ENCODE results near the gene BPI. TPM values are rescaled to one million over a fixed set of nuclear protein-coding genes. Genes with fewer than 3 reads are reported as not detected.
A peak's percentile ranks its signal among the peaks of the same experiment; 100 is the strongest.

BPI gene
- total RNA-seq, 2 donors from 2014 or later, result not detected

DNA sequence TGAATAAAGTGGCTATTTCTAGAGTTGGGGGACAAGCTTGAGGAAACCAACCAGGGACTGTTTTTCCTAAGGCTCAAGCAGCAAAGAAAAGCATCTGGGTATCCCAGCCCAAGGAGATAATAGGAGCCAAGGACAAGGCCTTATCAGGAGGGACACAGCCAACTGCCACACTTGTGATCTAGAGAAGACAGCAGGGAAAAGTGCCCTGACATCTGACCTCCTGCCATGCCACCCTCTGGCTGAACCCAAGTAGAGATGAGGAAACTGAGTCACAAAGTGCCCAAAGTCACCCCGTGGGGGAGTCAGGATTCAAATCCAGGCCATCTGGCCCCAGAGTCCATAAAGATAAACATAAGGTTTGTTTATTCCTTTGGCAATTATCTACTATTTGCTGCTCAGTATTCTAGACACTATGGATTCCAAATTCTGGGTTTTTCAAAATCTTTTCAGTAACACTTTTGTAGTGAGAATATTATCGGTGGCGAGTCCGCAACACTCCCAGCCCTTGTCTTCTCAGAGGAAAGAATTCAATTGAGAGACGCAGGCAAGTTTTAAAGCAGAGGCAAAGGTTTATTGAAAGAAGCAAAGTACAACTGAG, 38.9 kb downstream of the BPI start:
- Mint-ChIP-seq H3K9me3 (peaks cover 5% of the 10 kb centered on the region), H3K27me3 (peaks cover 7% of the 10 kb centered on the region), H3K27ac (no peak overlapping the region), H3K4me3 (no peak overlapping the region), H3K4me1 (no peaks in the 10 kb centered on the region), H3K36me3 (ENCODE audit: low read depth) (no peaks in the 10 kb centered on the region)
- ATAC-seq (replicated peaks), result no peak

DNA sequence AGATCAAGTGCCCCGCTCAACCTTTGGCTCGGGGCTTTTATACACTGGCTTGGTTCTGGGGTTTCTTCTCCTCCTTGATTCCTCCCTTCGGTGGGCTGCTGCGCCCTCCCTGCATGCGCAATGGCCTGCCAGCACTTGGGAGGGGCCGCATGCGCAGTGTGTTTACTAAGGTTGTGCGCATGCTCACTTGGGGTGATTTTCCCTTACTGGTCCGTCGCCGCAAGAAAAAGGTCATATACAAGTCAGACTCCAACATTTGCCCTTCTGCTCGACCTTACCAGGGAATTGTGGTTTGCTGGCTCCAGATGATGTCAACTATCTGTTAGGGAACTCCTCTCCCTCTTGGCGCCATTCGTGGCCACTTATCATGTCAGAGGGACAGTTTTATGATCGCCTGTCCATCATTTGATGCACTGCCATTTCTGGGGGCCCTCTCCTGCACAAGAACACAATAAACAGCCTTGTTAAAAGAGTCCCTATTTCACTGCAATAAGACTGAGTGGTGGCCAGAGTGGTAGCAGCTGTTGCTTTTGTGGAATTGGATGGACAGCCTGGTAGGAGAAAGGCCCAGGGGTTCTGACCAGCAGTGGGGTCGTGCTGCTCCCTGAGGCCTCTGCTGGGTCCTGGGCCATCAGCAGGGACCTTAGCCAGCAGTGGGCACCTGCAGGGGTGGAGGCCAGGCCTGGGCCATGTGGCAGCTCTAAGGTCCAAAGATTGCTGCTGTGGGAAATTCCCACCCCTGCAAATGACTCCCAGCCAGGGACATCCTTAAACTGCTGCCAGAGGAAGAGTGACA, 39.6 kb downstream of the BPI start:
- peaks cover 3% of the 10 kb centered on the region for H3K27me3 Mint-ChIP-seq
- ATAC-seq (replicated peaks), result no peak
- H3K9me3 Mint-ChIP-seq, result no peaks in the 10 kb centered on the region
- H3K4me3 Mint-ChIP-seq, result no peak overlapping the region
- H3K36me3 Mint-ChIP-seq (ENCODE audit: low read depth), result no peaks in the 10 kb centered on the region
- no peaks in the 10 kb centered on the region for H3K4me1 Mint-ChIP-seq
- H3K27ac Mint-ChIP-seq, result no peak overlapping the region

DNA sequence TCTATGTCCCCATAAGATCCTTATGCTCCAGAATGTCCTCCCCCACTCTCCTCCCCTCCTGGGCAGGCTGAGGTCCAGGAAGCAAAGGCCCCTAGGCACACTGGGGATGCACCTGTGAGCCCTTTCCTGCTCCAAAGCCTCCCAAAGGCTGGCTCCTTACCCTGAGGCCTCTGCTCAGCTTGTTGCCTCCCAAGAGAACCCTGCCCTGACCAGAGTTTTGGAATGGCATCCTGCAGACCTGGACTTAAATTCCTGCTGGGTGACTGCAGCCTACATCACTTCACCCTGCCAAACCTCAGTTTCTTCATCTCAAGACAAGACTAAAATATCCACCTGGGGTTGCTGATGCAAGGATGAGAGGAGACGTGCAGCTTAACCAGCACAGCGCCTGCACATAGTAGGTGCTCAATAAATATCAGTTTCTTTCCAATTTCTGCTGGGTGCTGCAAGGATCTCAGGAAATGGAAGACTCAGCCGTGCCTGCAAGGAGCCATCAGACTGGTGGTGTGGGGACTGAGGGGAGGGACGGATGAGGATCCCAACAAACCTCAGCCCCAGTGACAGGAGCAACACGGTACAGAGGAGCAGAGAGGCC, 40.2 kb downstream of the BPI start:
- H3K27me3 Mint-ChIP-seq, result peaks cover 3% of the 10 kb centered on the region
- ATAC-seq (replicated peaks), result no peak
- no peak overlapping the region for H3K27ac Mint-ChIP-seq
- no peaks in the 10 kb centered on the region for H3K36me3 Mint-ChIP-seq (ENCODE audit: low read depth)
- no peak overlapping the region for H3K4me3 Mint-ChIP-seq
- H3K9me3 Mint-ChIP-seq, result no peaks in the 10 kb centered on the region
- H3K4me1 Mint-ChIP-seq, result no peaks in the 10 kb centered on the region

DNA sequence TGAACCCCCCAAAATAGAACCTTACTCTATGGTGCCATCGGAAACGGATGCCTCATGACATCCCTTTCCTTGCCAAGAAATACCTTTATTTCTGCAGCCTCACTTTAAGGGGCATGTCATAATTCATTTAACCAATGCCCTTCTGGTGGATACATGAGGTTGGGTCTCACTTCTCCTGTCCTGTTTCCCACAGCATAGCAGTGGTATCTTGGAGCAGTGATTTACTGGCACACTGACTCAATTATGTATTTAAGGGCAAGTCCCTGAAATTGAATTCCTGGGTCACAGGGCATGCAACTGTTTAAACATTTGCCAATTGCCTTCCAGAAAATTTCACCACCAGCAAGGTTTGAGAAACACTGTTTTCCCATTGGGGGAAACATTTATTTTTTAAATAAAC, 41.7 kb downstream of the BPI start:
- Mint-ChIP-seq H3K36me3 (ENCODE audit: low read depth) (no peaks in the 10 kb centered on the region), H3K27ac (no peak overlapping the region), H3K9me3 (no peaks in the 10 kb centered on the region), H3K4me3 (no peak overlapping the region), H3K27me3 (peaks cover 3% of the 10 kb centered on the region), H3K4me1 (no peaks in the 10 kb centered on the region)
- no peak for ATAC-seq (replicated peaks)

DNA sequence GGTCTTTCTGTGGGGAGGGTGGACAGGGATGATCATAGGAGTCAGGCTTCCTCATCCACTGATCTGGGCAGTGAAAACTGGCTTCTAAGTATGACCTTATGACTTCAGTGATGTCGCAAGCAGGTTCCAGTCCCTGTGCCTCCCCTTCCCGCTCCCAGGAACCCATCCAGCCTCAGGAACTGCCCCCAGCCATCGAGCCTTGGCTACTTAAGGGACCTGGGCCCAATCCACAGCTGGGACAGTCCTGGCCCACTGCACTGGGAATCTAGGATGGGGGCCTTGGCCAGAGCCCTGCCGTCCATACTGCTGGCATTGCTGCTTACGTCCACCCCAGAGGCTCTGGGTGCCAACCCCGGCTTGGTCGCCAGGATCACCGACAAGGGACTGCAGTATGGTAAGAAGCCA, 42.3 kb downstream of the BPI start, which contains the start of gene LBP:
Gene LBP, plus strand, starts transcription at position 236 of the 405 bp plus-strand sequence. Its CDS starts 35 bp downstream, at position 271.
- H3K4me3 Mint-ChIP-seq, result no peak within 1 kb of the TSS
- no peaks in the 10 kb centered on the region for H3K36me3 Mint-ChIP-seq (ENCODE audit: low read depth)
- no peaks in the 10 kb centered on the region for H3K9me3 Mint-ChIP-seq
- no peaks in the 10 kb centered on the region for H3K4me1 Mint-ChIP-seq
- H3K27ac Mint-ChIP-seq, result no peak within 1 kb of the TSS
- H3K27me3 Mint-ChIP-seq, result no peaks in the 10 kb centered on the region
- ATAC-seq (replicated peaks), result no peak

DNA sequence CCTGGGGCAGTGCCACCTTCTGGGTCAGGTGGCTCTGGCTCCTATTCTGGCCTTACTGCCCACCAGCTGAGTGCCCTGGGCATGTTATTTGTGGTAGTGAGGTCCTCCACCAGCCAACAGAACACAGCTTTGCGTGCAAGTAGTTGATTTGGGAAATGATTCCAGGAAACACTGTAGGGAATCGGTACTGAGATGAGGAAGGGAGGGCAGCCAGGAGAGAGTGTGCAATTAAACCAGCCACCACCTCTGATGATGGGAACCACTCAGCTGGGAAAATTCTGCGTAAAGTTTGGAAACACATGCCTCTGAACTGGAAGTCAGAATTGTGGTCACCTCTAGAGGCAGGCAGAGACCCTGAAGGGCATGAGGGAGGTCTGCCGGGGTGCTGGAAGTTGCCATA, 42.8 kb downstream of the BPI start:
- Mint-ChIP-seq H3K4me3 (no peak overlapping the region), H3K27me3 (no peaks in the 10 kb centered on the region), H3K27ac (no peak overlapping the region), H3K36me3 (ENCODE audit: low read depth) (no peaks in the 10 kb centered on the region), H3K4me1 (no peaks in the 10 kb centered on the region), H3K9me3 (no peaks in the 10 kb centered on the region)
- no peak for ATAC-seq (replicated peaks)

DNA sequence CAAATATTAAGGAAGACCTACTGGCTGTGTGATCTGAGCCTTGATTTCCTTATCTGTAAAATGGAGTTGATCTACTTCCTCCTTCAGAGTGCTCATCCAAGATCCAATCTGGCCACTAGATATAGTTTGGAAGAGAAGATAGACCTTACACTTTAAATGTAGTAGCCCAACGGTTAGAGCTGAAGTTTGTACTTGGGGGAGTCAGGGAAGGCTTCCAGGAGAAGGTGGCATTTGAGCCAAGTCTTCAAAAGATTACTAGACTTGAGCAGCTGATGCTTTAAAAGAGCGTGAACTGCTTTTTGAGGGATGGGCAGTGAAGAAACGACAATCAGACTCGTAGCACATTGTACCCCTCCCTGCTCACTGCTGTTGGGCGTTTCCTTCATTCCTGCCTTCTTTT, 45.9 kb downstream of the BPI start:
- no peak overlapping the region for H3K27ac Mint-ChIP-seq
- H3K27me3 Mint-ChIP-seq, result no peaks in the 10 kb centered on the region
- no peaks in the 10 kb centered on the region for H3K9me3 Mint-ChIP-seq
- no peaks in the 10 kb centered on the region for H3K4me1 Mint-ChIP-seq
- no peak for ATAC-seq (replicated peaks)
- H3K36me3 Mint-ChIP-seq (ENCODE audit: low read depth), result no peaks in the 10 kb centered on the region
- H3K4me3 Mint-ChIP-seq, result no peak overlapping the region

DNA sequence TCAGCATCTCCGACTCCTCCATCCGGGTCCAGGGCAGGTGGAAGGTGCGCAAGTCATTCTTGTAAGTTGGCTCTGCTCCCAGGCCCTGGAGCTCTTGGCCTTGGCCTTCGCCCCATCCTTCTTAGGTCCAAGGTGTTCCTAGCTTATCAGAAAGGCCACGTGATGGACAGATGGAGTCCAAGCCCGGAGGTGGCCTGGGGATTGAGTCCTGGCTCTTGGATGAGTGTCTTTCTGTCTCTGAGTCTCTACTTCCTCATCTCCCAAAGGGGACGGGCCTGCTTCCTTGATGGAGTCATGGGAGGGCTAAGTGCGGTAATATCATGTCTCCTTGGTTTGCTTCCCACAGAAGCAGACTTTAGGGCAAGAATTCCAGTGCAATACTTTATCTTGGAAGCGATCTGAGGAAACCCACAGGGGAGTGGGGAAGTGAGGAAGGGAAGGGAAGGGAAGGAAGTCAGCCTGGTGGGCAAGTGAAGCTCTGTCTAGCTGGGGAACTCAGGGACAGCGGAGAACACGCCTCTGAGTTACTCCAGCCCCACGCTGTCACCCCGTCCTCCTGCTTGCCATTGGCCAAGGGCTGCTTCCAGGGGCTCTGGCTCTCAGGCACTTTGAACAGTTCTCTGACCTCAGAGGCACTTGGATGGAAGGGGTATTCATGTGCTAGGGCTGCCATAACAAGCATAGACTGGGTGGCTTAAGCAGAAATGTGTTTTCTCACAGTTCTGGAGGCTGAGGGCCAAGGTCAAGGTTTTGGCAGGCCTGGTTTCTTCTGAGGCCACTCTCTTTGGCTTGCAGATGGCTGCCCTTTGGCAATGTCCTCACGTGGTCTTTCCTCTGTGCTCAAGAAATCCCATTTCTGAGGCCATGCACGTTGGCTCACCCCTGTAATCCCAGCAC, 47.2 kb downstream of the BPI start:
- Mint-ChIP-seq H3K4me3 (no peak overlapping the region), H3K27ac (no peak overlapping the region), H3K9me3 (no peaks in the 10 kb centered on the region), H3K36me3 (ENCODE audit: low read depth) (no peaks in the 10 kb centered on the region), H3K27me3 (no peaks in the 10 kb centered on the region), H3K4me1 (no peaks in the 10 kb centered on the region)
- ATAC-seq (replicated peaks), result no peak

DNA sequence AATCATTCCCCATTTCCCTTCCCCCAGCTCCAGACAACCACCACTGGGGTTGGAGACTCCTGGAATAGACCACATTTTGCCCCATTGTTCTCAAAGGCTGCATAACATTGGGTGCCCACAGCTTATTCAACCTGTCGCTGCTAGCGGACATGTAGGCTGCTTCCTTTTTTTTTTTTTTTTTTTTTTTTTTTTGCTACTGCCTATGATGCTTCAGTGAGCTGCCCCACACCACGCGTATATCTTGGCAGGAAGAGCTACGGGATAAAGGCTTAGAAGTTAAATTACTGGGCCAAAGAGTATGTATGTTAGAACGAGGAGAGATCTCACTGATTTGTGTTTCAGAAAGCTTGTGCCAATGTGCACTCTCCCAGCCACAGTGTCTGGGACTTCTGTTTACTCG, 49.4 kb downstream of the BPI start:
- no peaks in the 10 kb centered on the region for H3K27me3 Mint-ChIP-seq
- H3K9me3 Mint-ChIP-seq, result no peaks in the 10 kb centered on the region
- ATAC-seq (replicated peaks), result no peak
- no peak overlapping the region for H3K4me3 Mint-ChIP-seq
- no peaks in the 10 kb centered on the region for H3K4me1 Mint-ChIP-seq
- H3K27ac Mint-ChIP-seq, result no peak overlapping the region
- no peaks in the 10 kb centered on the region for H3K36me3 Mint-ChIP-seq (ENCODE audit: low read depth)

DNA sequence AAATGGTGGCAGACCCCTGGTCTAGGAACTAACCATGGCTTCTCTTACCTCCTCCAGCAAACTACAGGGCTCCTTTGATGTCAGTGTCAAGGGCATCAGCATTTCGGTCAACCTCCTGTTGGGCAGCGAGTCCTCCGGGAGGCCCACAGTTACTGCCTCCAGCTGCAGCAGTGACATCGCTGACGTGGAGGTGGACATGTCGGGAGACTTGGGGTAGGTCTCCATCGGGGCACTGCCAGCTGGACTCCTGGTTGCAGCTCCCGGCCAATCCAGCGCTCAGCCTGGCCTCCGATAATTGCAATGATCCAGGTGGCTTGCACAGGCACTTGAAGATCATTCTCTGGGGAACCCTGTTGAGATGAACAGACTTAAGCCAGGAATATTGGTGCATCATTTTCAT, 50.3 kb downstream of the BPI start:
- H3K9me3 Mint-ChIP-seq, result no peaks in the 10 kb centered on the region
- no peak overlapping the region for H3K4me3 Mint-ChIP-seq
- ATAC-seq (replicated peaks), result no peak
- H3K4me1 Mint-ChIP-seq, result no peaks in the 10 kb centered on the region
- H3K36me3 Mint-ChIP-seq (ENCODE audit: low read depth), result no peaks in the 10 kb centered on the region
- H3K27ac Mint-ChIP-seq, result no peak overlapping the region
- H3K27me3 Mint-ChIP-seq, result no peaks in the 10 kb centered on the region

DNA sequence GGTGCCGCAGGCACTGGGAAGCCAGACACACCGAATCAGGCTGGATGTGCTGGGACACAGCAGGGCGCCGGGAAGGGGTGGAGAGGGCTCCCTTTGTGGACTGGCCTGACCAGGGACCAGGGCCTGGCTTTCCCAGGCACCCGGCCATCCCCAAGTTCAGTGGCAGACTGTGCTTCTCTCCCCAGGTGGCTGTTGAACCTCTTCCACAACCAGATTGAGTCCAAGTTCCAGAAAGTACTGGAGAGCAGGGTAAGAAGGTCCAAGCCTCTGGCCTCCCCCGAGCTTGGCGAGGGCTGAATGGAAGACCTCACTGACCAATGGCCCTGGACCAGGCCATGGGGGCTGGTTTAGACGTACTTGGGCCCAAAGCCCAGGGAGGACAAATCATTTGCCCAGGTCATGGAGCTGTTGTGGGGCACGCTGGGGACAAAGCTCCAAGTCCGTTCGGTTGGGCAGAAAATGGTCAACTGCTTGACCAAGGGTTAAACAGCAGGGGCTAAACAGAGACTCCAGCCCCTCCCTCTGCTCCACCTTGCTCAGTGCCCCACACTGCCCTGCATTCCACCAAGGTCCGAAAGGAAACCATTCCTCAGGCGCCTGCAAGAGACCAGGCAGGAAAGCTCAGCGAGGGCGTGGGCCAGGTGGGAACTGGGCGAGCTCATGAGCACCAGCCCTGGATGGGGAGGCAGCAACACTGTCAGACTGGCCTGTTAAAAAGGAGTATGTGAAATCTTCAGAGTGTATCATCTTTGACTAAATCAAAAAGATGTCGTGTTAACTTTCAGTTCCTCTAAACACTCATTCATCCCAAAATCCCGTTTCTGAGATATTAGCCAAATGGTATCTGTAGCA, 51.4 kb downstream of the BPI start:
- no peaks in the 10 kb centered on the region for H3K27me3 Mint-ChIP-seq
- H3K27ac Mint-ChIP-seq, result no peak overlapping the region
- H3K9me3 Mint-ChIP-seq, result no peaks in the 10 kb centered on the region
- no peaks in the 10 kb centered on the region for H3K4me1 Mint-ChIP-seq
- H3K4me3 Mint-ChIP-seq, result no peak overlapping the region
- H3K36me3 Mint-ChIP-seq (ENCODE audit: low read depth), result no peaks in the 10 kb centered on the region
- ATAC-seq (replicated peaks), result peak; percentile 50

DNA sequence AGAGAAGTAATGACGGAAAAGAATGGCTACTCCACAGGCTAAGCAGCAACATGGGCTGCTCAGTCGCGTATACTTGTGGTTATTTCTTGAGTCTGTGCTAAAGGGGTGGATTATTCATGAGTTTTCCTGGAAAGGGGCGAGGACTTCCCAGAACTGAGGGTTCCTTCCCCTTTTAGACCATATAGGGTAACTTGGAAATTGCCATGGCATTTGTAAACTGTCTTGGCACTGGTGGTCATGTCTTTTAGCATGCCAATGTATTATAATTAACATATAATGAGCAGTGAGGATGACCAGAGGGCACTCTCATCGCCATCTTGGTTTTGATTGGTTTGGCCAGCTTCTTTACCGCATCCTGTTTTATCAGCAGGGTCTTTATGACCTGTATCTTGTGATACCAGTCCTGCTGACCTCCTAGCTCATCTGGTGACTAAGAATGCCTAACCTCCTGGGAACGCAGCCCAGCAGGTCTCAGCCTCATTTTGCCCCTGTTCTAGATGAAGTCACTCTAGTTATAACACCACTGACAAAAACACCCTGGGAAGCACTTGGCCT, 53.8 kb downstream of the BPI start:
- ATAC-seq (replicated peaks), result peak; percentile 26
- H3K27me3 Mint-ChIP-seq, result no peaks in the 10 kb centered on the region
- no peaks in the 10 kb centered on the region for H3K36me3 Mint-ChIP-seq (ENCODE audit: low read depth)
- no peaks in the 10 kb centered on the region for H3K4me1 Mint-ChIP-seq
- H3K27ac Mint-ChIP-seq, result no peak overlapping the region
- H3K9me3 Mint-ChIP-seq, result no peaks in the 10 kb centered on the region
- no peak overlapping the region for H3K4me3 Mint-ChIP-seq

DNA sequence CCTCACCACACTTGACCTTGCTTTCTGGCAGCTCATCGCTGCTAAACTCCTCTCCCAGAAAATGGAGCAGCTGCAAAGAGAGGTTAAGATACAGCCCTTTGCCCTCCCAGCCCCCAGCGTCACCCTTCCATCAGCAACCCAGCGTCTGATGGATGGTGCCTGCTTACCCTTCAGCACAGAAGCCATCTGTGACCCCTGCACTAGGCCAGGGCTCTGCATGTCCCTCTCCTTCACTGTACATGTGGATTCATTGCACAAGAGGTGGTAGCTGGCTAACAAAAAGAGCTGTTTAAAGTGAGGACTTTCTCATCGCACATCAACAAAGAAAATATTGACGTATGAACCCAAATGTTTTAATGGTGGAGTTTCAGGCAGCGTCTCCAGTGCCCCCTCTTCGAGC, 54.6 kb downstream of the BPI start:
- Mint-ChIP-seq H3K4me1 (no peaks in the 10 kb centered on the region), H3K27ac (no peak overlapping the region), H3K36me3 (ENCODE audit: low read depth) (no peaks in the 10 kb centered on the region), H3K4me3 (no peak overlapping the region), H3K27me3 (no peaks in the 10 kb centered on the region), H3K9me3 (no peaks in the 10 kb centered on the region)
- no peak for ATAC-seq (replicated peaks)
